GM19239 (cell line): ENCODE measurements around the gene FARP1.

Source experiments
- DNase-seq: peaks from one replicate; pipeline ENCODE4 v3.0.0; 2011; ENCODE audit warnings: low spot score; ENCODE audit not compliant: insufficient read length
- FAIRE-seq: peaks from 2 replicates; lab custom pipeline; 2011; peaks lifted over from hg19 to GRCh38; lab: Jason Lieb, UNC

The FARP1 gene

GRCh38 chr13:98446234-98446621 lies 303.3 kb downstream of the FARP1 start:
- DNase-seq (no peak), FAIRE-seq (no peak)

- no peak for FAIRE-seq
- DNase-seq, result no peak
Observed at GRCh38 chr13:98447130-98447529, 304.2 kb downstream of the FARP1 start.

DNA sequence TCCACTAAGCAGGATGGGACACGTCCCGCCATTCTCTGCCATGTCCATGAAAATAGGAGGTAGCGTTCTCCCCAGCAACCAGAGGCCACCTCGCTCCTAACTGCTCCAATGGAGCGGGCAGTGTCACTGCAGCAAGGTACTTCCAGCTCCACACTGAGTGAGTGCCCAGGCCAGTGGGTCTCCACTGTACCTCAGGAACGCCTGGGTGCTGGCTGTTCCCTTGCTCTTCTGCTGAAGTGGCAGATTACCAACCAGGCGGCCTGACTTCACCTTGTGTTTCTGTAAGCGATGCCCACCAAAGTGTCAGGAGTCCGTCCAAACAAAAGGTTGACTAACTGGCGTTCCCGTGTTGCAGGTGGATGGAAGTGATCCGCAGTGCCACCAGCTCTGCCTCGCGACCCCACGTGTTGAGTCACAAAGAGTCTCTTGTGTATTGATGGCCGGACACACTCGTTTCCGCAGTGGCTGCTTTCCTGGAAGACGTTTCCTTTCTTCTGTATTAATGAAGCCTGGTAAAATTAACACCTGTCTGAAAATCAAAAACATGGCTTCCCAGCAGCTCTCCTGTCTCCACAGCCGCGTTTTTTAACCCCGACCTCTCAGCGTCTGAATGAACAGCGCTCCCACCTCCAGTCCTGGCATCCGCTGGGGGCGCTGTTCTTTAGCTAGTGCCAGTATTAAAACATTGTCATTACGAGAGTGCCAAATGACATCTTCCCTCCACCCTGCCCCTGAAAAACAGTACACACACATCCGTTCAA lies 305.2 kb downstream of the FARP1 start:
- DNase-seq (no peak), FAIRE-seq (no peak)

DNA sequence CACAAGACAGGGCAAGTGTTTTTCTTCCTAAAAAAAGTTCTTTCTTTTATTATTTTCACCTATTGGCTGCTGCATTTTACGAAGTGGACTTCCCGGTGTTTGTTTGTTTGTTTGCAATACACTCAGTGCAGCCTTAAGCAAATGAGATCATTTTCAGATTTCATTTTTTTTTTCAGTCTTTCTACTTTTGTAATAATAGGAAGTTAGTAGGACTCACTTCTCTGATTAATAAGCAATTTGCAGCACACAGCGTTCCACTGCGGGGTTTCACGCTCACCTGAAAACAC lies 305.7 kb downstream of the FARP1 start:
- DNase-seq (no peak), FAIRE-seq (no peak)

DNA sequence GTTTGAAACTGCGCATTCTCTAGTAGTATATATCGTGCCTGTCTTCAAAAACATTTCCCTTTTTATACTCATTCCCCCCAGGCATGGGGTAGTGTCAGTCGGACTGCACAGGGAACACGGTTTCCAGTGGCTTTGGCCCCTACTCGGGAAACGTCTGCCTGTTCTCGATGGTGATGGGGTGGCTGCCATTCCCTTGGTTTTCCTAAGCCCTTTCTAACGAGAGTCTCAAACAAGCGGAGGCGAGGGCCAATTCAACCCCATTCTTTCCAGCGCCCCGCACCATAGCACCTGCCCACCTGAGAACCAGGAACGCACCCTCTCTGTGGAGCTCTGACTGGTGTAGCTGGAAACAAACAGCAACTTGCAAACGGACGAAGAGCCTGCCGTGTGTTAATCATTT lies 306.4 kb downstream of the FARP1 start:
- no peak for FAIRE-seq

DNA sequence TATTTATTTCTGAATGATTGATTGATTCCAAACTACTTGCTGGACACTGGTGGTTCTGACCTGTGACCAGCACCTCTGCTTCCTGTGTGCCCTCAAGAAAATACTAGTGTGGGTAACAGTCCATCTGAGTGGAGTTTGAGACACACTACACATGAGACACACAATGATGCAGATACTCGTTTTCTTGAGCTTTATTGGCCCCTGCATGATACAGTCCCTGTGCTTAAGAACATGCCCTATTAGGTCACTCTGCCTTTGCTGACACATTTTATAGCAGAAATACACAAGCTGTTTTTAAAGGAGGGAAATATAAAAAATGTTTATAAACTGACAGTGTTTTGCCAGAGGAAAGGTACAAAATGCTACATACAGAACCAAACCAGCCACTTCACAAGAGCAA lies 307.1 kb downstream of the FARP1 start:
- DNase-seq (no peak), FAIRE-seq (no peak)

More for the DNA sequence above, 306.4 kb downstream of the FARP1 start:
- DNase-seq, result no peak

DNA sequence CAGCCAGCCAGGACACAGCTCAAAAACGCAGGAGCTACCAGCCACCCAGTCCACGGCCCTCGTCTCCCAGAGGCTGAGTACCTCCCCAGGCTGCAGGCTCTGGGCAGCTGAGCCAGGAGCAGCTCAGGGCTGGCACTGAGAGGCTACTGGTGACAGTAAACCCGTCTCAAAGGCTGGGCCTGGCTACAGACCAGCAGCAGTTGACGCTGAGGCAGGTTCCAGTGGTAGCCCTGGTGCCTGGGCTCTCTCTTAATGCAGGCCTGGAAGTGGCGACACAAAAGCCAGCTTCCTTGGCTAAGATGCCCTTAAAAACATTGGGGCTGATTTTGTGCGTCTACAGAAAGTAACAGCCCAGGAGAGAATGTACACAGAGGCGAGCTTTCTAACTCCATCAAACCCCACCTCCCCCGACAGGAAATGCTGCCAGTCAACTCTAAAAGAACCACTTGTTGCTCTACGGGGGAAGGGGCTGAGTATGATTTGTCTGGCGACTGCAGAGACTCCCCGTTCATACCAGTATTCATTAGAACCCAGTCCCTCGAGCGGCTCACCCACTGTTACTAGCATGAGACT lies 307.7 kb downstream of the FARP1 start:
- FAIRE-seq (no peak), DNase-seq (no peak)

DNA sequence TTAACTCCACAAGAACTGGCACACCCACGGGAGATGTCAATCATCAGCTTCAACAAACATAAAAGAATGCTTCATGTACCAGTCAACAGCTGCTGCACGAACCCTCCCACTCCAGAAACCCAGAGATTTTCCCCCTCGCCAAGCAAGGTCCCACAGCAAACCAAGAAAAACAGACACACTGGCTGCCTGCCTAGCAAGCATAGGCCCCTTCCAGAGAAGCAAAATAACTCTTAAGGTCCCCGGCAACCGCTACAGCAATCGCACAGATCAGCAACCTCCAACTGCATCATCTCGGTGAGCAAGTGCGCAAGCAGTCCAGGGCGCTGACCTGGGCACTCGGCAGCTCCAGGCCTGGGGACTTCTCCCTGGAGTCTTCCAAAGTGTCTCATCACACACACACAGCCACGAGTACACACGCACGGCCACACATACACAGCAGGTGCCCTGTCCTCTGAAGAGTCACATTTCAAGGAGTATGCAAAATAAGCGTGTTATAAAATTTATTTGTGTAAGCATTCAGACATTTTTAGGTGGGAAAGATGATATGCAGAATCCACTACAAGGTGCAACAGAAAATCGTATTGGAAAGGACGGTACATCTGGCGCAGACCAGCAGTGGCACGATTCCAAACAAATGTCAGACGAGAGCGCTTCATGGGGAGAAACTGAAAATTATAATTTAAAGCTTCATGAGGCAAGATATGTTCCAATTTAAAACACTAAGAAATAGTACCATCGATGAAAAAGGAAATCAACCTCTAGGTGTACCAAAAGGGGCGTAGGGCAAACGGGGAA lies 309.0 kb downstream of the FARP1 start:
- DNase-seq, result no peak

DNA sequence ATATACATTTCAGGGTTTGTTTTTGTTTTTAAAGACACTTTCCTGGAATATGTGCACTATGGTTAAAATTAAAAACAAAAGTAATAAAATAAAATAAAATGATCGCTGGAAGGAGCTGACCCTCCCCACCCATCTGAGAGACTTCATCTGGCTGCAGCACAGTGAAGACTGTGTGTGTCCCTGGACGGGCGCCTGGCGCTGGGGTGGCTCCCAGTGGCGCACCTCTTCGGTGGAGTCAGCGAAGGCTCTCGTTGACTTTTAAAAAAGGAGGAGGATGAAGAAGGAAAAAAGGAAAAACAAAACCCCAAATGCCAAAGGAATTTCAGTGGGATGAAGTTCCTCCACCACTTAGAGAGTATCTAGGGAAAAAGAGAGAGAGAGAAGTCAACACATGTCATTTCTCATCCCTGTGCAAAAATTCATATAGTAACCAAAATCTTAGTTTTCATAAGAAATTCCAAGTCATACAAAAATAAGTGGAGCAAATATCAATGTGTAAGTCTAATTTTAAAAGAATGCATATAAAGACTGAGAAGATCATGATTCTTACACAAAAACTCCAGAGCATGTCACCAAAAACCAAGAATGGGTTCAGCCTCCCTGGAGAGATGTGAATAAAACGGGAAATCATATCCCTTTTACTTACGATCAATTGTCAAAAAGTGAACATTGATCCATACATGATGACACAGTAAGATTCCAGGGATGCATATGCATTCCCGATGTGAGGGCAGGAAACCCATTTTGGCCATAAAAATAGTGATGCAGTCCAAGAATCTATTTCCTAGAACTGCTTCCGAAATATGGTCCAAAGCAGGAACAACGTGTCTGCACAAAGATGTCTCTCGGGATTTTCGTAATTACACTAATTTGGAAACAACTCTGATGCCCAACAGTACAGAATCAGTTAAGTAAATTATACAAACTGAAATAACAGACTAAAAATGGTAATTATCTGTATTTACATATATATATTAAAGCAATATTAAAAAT lies 310.3 kb downstream of the FARP1 start:
- no peak for DNase-seq
- no peak for FAIRE-seq

More for the DNA sequence above, 309.0 kb downstream of the FARP1 start:
- FAIRE-seq, result no peak

- DNase-seq, result no peak
- no peak for FAIRE-seq
Observed at GRCh38 chr13:98454389-98454881, 311.5 kb downstream of the FARP1 start.

GRCh38 chr13:98456413-98456845 lies 313.5 kb downstream of the FARP1 start:
- no peak for DNase-seq
- no peak for FAIRE-seq

DNA sequence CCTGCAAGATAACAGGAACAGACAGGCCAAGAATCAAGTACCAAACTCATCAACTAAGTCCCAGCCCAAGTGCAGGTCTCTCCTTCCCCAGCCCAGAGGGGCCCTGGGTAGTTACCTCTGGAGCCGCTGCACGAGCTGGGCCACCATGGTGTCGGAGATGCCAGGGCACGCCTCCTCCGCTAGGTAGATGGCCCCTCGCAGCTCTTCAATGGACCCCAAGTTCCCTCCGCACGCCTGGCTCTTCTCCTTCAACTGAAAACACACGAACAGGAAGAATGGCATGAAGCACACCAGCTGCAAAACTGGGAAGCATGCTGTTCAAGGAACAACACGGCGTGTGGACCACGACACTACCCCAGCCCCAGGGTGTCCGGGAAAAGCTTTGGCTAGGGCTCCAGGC lies 314.2 kb downstream of the FARP1 start:
- FAIRE-seq (no peak), DNase-seq (no peak)

DNA sequence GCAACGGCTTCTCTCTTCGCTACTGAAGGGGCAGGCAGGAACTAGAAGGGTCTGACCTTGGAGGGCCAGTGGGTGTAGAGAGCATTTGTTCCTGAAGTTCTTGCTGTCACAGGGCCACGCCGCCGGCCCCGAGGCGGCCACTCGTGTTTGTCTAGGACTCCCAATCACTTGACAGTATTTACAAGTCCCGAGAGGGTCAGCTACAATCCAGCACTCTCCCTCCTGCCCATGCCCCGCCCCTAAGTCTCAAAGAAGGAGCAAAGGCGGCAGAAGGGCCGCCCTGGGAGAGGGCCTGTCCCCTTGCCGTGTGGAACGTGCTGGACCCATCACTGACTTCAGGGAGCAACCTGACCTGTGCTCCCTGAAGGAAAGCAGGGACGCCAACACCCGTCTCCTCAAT lies 315.5 kb downstream of the FARP1 start:
- DNase-seq, result no peak
- FAIRE-seq, result no peak

- no peak for FAIRE-seq
- no peak for DNase-seq
Observed at GRCh38 chr13:98459171-98459681, 316.3 kb downstream of the FARP1 start.

DNA sequence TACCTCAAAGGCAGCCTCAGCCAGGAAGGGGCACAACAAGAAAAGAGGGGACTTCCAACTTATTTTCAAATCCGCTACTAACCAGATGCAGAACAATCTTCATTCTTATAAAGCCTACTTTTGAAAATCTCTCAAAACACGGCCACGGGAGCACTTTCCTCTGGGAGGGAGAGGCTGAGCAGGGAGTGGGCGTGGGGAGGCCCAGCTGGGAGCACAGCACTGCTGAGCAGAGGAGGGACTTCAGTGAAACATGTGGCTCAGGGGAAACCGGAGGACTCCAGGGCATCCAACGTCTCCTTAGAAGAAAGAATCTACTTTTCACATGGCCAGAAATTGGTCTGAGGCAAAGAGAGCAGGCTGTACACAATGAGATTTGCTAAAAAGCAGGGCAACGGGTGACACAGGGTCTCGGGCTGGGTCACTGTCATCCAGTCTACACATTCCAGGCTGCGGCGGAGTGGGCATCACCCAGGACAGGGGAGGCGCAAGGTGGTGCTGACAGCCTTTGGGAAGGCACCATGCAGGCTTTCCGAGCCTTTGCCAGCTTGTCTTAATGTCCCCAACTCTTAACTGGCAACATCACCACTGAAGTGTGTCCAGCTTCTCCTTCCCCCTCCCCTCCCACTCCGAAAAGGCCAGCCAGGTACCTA lies 317.0 kb downstream of the FARP1 start:
- FAIRE-seq (no peak), DNase-seq (no peak)

GRCh38 chr13:98460516-98460915 lies 317.6 kb downstream of the FARP1 start:
- FAIRE-seq, result no peak
- no peak for DNase-seq

GRCh38 chr13:98461486-98462240 lies 318.8 kb downstream of the FARP1 start:
- DNase-seq (no peak), FAIRE-seq (no peak)

- FAIRE-seq (no peak), DNase-seq (no peak)
Observed at GRCh38 chr13:98462241-98462882, 319.5 kb downstream of the FARP1 start.
